Lung (tissue), 12 donors: ENCODE data around the gene PGAP1. TPM values are rescaled to one million over a fixed set of nuclear protein-coding genes. Genes with fewer than 3 reads are reported as not detected.

Experiments
- ATAC-seq: fragments of 200-7000 bp; cut with Tn5 transposase; one replicate; pipeline ENCODE4 v1.9.1; 2020; ENCODE audit warnings: moderate number of reproducible peaks; ENCODE audit not compliant: insufficient read depth, low FRiP score
- DNase-seq, 3 donors: peaks; one replicate each; pipeline ENCODE4 v3.0.0-alpha.2; 2013 to 2017
- H3K27ac ChIP-seq, 2 donors: one replicate each; pipeline ENCODE4 v1.5.1; 2013; ENCODE audit warnings: mild to moderate bottlenecking in 2 of 2, moderate library complexity in 2 of 2, control low read depth in 1 of 2, inconsistent platforms in 1 of 2, low read depth in 1 of 2, low read length in 1 of 2
- H3K27me3 ChIP-seq, 3 donors: one replicate each; pipeline ENCODE4 v1.5.1; 2013; ENCODE audit warnings: low read length in 2 of 3; ENCODE audit not compliant: control insufficient read depth in 3 of 3, insufficient read depth in 3 of 3
- H3K36me3 ChIP-seq, 4 donors: one replicate each; pipeline ENCODE4 v1.5.1; 2013; ENCODE audit warnings: low read length in 4 of 4, mild to moderate bottlenecking in 1 of 4, moderate library complexity in 1 of 4; ENCODE audit not compliant: control insufficient read depth in 4 of 4, insufficient read depth in 4 of 4
- H3K4me1 ChIP-seq, 5 donors: one replicate each; pipeline ENCODE4 v1.5.1; 2013; ENCODE audit warnings: low read length in 5 of 5, mild to moderate bottlenecking in 2 of 5, moderate library complexity in 1 of 5; ENCODE audit not compliant: control insufficient read depth in 5 of 5, insufficient read depth in 5 of 5
- H3K4me3 ChIP-seq: one replicate; pipeline ENCODE4 v1.5.1; 2013; ENCODE audit warnings: mild to moderate bottlenecking, control low read depth, moderate library complexity
- H3K9ac ChIP-seq, 2 donors: one replicate each; pipeline ENCODE4 v1.5.1; 2013; ENCODE audit warnings: low read length in 2 of 2, control low read depth in 1 of 2; ENCODE audit not compliant: insufficient read depth in 1 of 2
- H3K9me3 ChIP-seq, 4 donors: one replicate each; pipeline ENCODE4 v1.5.1; 2013; ENCODE audit warnings: low read length in 3 of 4, mild to moderate bottlenecking in 1 of 4, moderate library complexity in 1 of 4; ENCODE audit not compliant: control insufficient read depth in 4 of 4, insufficient read depth in 3 of 4
- WGBS, 2 donors: extraction: QIAGEN DNeasy Blood & Tissue Kit; methylation state at CpG; one replicate each; pipeline ENCODE4 v1.1.7; 2013; 5-methylcytosine and 5-hydroxymethylcytosine counted together
- polyA plus RNA-seq, 2 donors: library from polyadenylated mRNA; stranded (reverse); fragments of 200-250 nt; gene quantifications; one replicate each; pipeline ENCODE4 v1.2.1, GENCODE V29; 2013
- total RNA-seq, 2 donors: library from RNA; depleted of rRNA in 1 of 2; stranded (reverse); fragments of >200 nt in 1 of 2; gene quantifications; one replicate each; pipeline ENCODE4 v1.2.1, GENCODE V29; 2014 to 2021
- TF ChIP-seq, protein P1 (sequence below): IDR thresholded peaks from 2 replicates; pipeline ENCODE4 v1.5.1; 2012; ENCODE audit warnings: mild to moderate bottlenecking; ENCODE audit errors: control extremely low read depth, extremely low read depth
- donor health status: control.
- donor health status: control.
- donor health status: Bipolar disorder and iron deficiency.
- donor health status: healthy.
- donor health status: DM: yes; HTN: yes; CAD: no.

Gene PGAP1
- total and polyA plus RNA-seq, 4 donors: 1.4 to 34.1 (median 7.0) TPM

DNA sequence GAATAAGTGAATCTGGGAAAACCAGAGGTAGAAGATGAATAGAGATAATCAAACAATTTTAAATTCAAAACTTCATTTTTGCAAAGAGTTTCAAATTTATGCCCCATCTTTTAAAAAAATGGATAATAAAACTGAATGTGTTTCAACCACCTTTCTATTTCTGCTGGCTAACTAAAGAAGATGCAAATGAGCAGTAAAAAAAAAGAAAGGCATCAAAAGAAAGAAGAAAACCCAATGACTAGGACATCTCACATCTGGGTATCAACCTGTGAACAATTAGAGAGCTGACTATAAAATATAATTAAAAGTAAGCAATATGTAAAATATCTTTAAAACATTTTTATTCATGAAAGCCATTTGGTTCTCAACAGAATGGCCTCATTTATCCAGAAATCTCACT is 2.5 kb downstream of the PGAP1 start:
- Histone ChIP-seq H3K4me3 (no peak overlapping the region), H3K27me3 (no peaks in the 10 kb centered on the region), H3K27ac (no peak overlapping the region), H3K36me3 (peaks cover 0 to 3% (median under 1%) of the 10 kb centered on the region in 4 donors), H3K9me3 (no peaks in the 10 kb centered on the region), H3K4me1 (peaks cover 0 to 20% (median 0%) of the 10 kb centered on the region in 5 donors), H3K9ac (no peak overlapping the region)
- TF ChIP-seq, protein P1, sequence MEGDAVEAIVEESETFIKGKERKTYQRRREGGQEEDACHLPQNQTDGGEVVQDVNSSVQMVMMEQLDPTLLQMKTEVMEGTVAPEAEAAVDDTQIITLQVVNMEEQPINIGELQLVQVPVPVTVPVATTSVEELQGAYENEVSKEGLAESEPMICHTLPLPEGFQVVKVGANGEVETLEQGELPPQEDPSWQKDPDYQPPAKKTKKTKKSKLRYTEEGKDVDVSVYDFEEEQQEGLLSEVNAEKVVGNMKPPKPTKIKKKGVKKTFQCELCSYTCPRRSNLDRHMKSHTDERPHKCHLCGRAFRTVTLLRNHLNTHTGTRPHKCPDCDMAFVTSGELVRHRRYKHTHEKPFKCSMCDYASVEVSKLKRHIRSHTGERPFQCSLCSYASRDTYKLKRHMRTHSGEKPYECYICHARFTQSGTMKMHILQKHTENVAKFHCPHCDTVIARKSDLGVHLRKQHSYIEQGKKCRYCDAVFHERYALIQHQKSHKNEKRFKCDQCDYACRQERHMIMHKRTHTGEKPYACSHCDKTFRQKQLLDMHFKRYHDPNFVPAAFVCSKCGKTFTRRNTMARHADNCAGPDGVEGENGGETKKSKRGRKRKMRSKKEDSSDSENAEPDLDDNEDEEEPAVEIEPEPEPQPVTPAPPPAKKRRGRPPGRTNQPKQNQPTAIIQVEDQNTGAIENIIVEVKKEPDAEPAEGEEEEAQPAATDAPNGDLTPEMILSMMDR: no peak
- ATAC-seq (no peak), DNase-seq (no peak)

- WGBS, 2 donors: 79 to 89% methylated on average over 3 of the region's 3 CpGs
- Histone ChIP-seq H3K27ac (no peak overlapping the region), H3K36me3 (peaks cover 0 to 33% (median 16%) of the 10 kb centered on the region in 4 donors), H3K9ac (no peak overlapping the region), H3K27me3 (no peaks in the 10 kb centered on the region), H3K9me3 (no peaks in the 10 kb centered on the region), H3K4me1 (peaks cover 0 to 4% (median 0%) of the 10 kb centered on the region in 5 donors), H3K4me3 (no peak overlapping the region)
- TF ChIP-seq, protein P1: no peak
- no peak for ATAC-seq
- DNase-seq: no peak
These were observed 7.6 kb downstream of the PGAP1 start for GRCh38 chr2:196918927-196919326.

DNA sequence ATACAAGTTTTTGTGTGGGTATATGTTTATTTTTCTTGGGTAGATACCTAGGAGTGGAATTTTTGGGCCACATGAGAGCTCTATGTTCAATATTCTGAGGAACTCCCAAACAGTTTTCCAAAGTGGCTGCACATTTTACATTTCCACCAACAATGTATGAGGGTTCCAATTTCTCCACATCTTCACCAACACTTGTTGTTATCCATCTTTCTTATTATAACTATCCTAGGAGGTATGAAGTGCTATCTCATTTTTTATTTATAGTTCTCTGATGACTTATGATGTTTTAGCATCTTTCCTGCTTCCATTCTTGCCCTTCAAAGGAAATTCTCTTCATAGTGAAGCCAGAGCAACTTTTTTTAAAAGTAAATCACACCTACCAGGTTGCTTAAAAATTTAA is 8.7 kb downstream of the PGAP1 start:
- H3K4me3 ChIP-seq: no peak overlapping the region
- no peak for ATAC-seq
- H3K9me3 ChIP-seq: no peaks in the 10 kb centered on the region
- H3K27me3 ChIP-seq: no peaks in the 10 kb centered on the region
- H3K9ac ChIP-seq: no peak overlapping the region
- no peak overlapping the region for H3K27ac ChIP-seq
- H3K36me3 ChIP-seq: peaks cover 0 to 43% (median 23%) of the 10 kb centered on the region in 4 donors
- TF ChIP-seq, protein P1: no peak
- DNase-seq: no peak
- H3K4me1 ChIP-seq: no peaks in the 10 kb centered on the region

GRCh38 chr2:196915507-196916189 is 10.9 kb downstream of the PGAP1 start:
- no peak for ATAC-seq
- WGBS, 2 donors: 93 to 97% methylated on average over 3 of the region's 3 CpGs
- no peaks in the 10 kb centered on the region for H3K4me1 ChIP-seq

More at GRCh38 chr2:196915507-196916189, 10.9 kb downstream of the PGAP1 start:
- DNase-seq: no peak
- Histone ChIP-seq H3K36me3 (peaks cover 0 to 51% (median 29%) of the 10 kb centered on the region in 4 donors), H3K9me3 (no peaks in the 10 kb centered on the region), H3K27ac (no peak overlapping the region), H3K4me3 (no peak overlapping the region), H3K27me3 (no peaks in the 10 kb centered on the region), H3K9ac (no peak overlapping the region)
- TF ChIP-seq, protein P1: no peak
